ENCODE measurements around the gene UBE2V1. TPM values are rescaled to one million over a fixed set of nuclear protein-coding genes. Genes with fewer than 3 reads are reported as not detected.

Gene UBE2V1
- total RNA-seq, 1 donor from 2014 or later: 150 TPM

GRCh38 chr20:50133041-50133440, 20.1 kb upstream of the UBE2V1 start:
- Mint-ChIP-seq H3K36me3 (ENCODE audit: insufficient read depth) (peaks cover 14% of the 10 kb centered on the region), H3K4me1 (ENCODE audit: low read depth) (no peaks in the 10 kb centered on the region), H3K9me3 (ENCODE audit: low read depth) (no peaks in the 10 kb centered on the region), H3K27ac (no peak overlapping the region), H3K27me3 (no peaks in the 10 kb centered on the region), H3K4me3 (ENCODE audit: low read depth) (no peak overlapping the region)
- DNase-seq (ENCODE audit: low spot score, unreplicated experiment): no peak
- TF ChIP-seq CTCF (IDR thresholded peaks at IDR 0.05; ENCODE audit: unreplicated experiment): no peak

GRCh38 chr20:50130995-50131394, 18.0 kb upstream of the UBE2V1 start:
- no peak for DNase-seq (ENCODE audit: low spot score, unreplicated experiment)
- Mint-ChIP-seq H3K36me3 (ENCODE audit: insufficient read depth) (peaks cover 16% of the 10 kb centered on the region), H3K4me1 (ENCODE audit: low read depth) (no peaks in the 10 kb centered on the region), H3K27me3 (no peaks in the 10 kb centered on the region), H3K9me3 (ENCODE audit: low read depth) (no peaks in the 10 kb centered on the region), H3K27ac (no peak overlapping the region), H3K4me3 (ENCODE audit: low read depth) (no peak overlapping the region)
- TF ChIP-seq CTCF (IDR thresholded peaks at IDR 0.05; ENCODE audit: unreplicated experiment): no peak

GRCh38 chr20:50130356-50130723, 17.4 kb upstream of the UBE2V1 start:
- Mint-ChIP-seq H3K4me3 (ENCODE audit: low read depth) (no peak overlapping the region), H3K27ac (no peak overlapping the region), H3K9me3 (ENCODE audit: low read depth) (no peaks in the 10 kb centered on the region), H3K4me1 (ENCODE audit: low read depth) (no peaks in the 10 kb centered on the region), H3K36me3 (ENCODE audit: insufficient read depth) (peaks cover 13% of the 10 kb centered on the region), H3K27me3 (no peaks in the 10 kb centered on the region)
- no peak for DNase-seq (ENCODE audit: low spot score, unreplicated experiment)
- no peak for TF ChIP-seq CTCF (IDR thresholded peaks at IDR 0.05; ENCODE audit: unreplicated experiment)

GRCh38 chr20:50129662-50130355, 16.9 kb upstream of the UBE2V1 start:
- no peak for TF ChIP-seq CTCF (IDR thresholded peaks at IDR 0.05; ENCODE audit: unreplicated experiment)
- no peak overlapping the region for H3K4me3 Mint-ChIP-seq (ENCODE audit: low read depth)
- H3K36me3 Mint-ChIP-seq (ENCODE audit: insufficient read depth): peaks cover 16% of the 10 kb centered on the region
- H3K4me1 Mint-ChIP-seq (ENCODE audit: low read depth): no peaks in the 10 kb centered on the region
- DNase-seq (ENCODE audit: low spot score, unreplicated experiment): no peak
- peak overlapping the region; percentile 29 for H3K27ac Mint-ChIP-seq
- no peaks in the 10 kb centered on the region for H3K27me3 Mint-ChIP-seq
- H3K9me3 Mint-ChIP-seq (ENCODE audit: low read depth): no peaks in the 10 kb centered on the region

GRCh38 chr20:50128520-50128905, 15.6 kb upstream of the UBE2V1 start:
- no peaks in the 10 kb centered on the region for H3K4me1 Mint-ChIP-seq (ENCODE audit: low read depth)
- peaks cover 25% of the 10 kb centered on the region for H3K36me3 Mint-ChIP-seq (ENCODE audit: insufficient read depth)
- H3K4me3 Mint-ChIP-seq (ENCODE audit: low read depth): no peak overlapping the region
- no peaks in the 10 kb centered on the region for H3K9me3 Mint-ChIP-seq (ENCODE audit: low read depth)
- no peak for DNase-seq (ENCODE audit: low spot score, unreplicated experiment)
- no peak overlapping the region for H3K27ac Mint-ChIP-seq
- H3K27me3 Mint-ChIP-seq: no peaks in the 10 kb centered on the region
- no peak for TF ChIP-seq CTCF (IDR thresholded peaks at IDR 0.05; ENCODE audit: unreplicated experiment)

All from progenitor cell of endocrine pancreas (in vitro differentiated cells).